HG03460 (cell line): ENCODE measurements around the gene ZNF524.

Source experiments
- ATAC-seq: cut with Tn5 transposase; IDR thresholded peaks from one replicate; pipeline ENCODE4 v1.9.1; 2021; ENCODE audit not compliant: unreplicated experiment

The ZNF524 gene

DNA sequence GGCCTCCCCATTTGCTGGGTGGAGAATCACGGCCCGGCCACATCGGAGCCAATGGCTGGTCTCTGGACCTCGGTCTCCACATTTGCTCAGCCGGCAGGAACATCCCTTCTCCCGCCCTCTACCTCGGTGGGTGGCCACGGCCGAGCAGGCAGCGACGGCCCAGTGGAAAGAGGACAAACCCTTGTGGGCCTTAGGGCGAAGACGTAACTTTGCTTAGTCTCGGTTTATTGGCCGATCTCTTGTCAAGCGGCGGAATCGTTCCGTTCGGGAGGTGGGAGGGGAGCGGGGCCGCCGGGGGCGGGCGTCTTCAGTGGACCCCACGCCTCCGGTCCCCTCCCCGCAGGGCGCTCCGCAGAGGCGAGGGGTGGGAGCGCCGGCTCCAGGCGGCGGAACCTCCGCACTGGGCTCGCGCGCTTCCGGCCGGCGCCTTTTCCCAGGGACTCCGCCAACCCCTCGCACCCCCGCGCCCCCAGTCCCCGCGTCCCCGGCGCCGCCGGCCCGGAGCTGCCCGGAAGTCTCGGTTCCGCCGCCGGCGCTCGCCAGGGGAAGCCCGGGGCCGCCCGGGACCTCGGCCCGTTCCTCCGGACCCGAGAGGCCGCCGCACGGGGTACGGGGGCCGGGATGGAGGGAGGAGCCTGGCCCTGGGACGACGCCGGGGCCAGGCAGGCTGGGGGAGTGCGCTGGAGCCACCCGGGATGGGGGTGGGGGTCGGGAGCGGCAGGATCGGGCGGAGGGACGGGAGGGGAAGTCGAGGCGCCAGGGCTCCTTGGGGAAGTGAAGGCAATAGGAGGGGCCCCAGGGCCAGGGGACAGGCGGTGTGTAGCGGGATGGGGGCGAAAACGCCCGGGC, 40.7 kb downstream of the ZNF524 start, which contains the start of gene ZNF580:
Gene ZNF580 (plus strand): TSS at position 426 of the 849 bp plus-strand sequence. CDS start 1,507 bp downstream, outside the sequence.
- peak; percentile 29 for ATAC-seq

DNA sequence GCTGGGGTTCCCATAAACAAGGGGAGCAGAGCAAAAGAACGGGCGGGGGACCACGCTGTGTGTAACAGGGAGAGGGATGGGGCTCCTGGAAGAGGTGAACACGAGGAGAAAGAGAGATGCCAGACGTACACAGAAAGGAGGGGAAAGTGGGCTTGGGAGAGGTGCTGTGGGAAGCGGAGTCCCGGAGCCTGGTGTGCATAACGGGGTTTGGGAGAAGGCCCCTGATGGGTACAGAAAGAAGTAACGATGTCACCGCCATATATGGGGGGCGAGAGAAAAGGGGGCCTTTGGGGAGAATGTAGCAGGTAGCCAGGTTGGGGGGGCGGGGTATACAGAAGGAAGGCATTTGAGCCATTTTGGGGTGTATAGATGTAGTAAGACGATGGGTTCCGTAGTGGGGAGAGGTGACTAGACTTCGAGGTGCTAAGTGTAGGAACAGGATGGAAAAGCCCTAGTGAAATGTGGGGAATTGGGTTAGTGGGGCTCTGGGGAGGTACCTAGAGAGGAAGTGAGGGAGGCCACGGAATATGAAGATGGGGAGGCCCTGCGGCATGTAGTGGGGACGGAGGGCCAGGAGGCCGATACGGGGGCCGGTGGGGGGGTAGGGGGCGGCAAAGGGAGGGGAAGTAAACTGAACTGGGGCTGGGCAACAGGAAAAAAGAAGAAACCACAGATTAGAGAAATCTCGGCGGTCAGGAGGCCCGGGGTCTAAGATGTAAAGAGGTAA, 41.5 kb downstream of the ZNF524 start:
- ATAC-seq: no peak

DNA sequence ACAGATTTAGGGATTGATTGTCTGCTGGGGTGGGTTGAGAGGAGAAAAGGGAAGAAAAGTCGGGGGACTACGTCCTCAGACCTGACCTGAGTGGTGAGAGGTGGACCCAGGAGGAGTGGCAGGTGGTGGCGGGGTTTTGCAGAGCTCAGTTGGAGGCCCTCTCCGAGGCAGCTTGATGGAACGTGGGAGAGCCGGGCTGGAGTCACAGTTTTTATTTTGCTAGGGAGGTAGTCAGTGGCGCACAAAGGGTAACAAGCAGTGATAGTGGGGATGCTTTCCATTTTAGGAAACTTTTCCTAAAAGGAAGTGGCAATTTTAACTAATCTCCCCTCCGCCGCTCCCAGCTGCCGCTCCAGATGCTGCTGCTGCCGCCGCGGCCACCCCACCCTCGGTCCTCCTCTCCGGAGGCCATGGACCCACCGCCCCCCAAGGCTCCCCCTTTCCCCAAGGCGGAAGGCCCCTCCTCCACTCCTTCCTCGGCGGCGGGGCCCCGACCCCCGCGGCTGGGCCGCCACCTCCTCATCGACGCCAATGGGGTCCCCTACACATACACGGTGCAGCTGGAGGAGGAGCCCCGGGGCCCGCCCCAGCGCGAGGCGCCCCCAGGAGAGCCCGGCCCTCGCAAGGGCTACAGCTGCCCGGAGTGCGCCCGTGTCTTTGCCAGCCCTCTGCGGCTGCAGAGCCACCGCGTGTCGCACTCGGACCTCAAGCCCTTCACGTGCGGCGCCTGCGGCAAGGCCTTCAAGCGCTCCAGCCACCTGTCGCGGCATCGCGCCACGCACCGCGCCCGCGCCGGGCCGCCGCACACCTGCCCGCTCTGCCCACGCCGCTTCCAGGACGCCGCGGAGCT, 42.3 kb downstream of the ZNF524 start:
- no peak for ATAC-seq

DNA sequence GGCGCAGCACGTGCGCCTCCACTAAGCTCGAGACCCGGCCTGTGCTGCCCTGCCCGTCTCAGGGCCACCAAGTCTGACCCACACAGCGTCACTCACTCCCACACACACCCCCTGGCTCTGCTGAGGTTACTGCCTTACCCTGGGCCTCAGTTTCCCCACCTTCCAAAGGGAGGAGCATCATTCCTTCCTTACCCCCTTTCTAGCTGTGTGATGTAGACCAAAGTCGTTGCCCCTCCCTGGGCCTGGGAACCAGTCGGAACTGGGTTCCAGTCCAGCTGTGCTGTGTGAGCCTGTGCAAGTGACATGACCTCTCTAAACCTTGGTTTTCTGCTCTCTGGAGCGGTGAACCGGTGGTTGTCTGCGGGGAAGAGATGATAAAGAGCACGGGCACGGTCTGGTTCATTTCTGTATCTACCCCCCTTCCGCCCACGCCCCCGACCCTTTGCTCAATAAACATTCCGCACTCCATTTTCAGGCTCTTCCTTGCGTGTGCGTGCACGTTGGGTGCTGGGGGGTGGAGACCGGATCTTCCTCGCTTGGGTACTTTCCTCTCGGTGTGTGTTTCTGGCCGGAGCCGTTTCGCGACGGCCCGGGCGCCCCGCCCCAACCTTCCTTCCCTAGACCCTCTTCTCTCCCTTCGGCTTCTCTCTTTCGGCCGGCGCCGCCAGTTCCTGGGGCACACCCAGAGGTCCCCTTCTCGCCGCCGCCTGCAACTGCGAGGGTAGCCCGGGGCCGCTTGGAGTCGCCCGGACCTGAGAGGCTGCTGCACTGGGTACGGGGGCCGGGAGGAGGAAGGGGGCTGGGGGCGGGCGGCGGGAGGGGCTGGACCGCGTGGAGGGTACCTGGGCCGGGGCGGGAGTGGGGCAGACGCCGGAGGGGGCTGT, 43.2 kb downstream of the ZNF524 start, which contains the start of gene ZNF581:
Gene ZNF581 (plus strand): TSS at position 647 of the 884 bp plus-strand sequence. CDS start 923 bp downstream, outside the sequence.
- no peak for ATAC-seq

DNA sequence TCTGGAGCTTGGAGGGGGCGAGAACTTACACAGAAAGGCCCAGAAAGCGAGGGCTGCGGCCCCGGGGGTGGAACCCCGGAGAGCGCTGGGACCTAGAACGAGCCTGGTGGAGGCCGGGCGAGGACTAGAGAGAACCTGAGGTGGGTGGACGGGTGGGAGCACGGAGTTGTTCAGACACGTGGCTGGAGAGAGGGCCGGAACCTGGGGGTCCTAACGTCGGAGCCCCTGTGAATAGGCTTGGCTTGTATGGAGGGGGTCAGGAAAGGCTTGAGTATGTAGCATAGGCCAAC, 43.7 kb downstream of the ZNF524 start:
- ATAC-seq: no peak

DNA sequence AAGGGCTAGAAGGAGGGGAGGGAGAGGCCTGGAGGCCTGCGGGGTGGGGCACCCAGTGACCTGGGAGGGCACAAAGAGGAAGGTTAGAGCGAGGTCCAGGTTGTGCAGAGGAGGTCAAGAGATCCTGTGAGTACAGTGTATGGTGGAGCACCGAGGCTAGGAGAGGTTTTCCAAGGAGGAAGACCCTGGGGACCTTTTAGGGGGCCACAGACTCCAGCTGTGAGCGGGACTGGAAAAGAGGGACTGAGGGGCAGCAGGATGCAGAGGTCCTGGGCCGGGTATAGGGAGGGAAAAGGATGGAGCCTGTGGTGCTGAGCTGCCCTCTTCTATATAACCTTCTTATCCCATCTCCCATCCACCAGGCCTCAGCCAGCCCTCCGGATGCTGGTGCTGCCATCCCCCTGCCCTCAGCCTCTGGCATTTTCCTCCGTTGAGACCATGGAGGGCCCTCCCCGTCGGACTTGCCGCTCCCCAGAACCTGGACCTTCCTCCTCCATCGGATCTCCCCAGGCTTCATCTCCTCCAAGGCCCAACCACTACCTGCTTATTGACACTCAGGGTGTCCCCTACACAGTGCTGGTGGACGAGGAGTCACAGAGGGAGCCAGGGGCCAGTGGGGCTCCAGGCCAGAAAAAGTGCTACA, 44.2 kb downstream of the ZNF524 start:
- ATAC-seq: no peak

DNA sequence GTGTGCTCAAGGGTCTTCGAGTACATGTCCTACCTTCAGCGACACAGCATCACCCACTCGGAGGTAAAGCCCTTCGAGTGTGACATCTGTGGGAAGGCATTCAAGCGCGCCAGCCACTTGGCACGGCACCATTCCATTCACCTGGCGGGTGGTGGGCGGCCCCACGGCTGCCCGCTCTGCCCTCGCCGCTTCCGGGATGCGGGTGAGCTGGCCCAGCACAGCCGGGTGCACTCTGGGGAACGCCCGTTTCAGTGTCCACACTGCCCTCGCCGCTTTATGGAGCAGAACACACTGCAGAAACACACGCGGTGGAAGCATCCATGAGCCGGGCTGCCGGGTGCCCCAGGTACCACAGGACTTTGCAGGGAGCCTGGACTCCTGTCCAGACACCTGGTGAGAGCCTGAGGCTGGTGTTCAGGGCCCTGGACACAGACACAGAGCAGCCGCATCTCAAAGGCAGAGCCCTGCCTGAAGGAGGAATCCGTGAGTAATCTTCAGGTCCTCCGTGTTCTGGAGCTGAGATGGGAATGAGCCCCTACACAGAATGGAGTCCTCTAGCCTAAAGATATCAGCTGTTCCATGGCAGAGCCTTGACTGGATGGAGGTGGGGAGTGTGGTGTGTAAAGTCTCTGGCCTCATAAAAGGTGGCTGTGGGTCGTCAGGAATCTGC, 44.9 kb downstream of the ZNF524 start:
- ATAC-seq: no peak

DNA sequence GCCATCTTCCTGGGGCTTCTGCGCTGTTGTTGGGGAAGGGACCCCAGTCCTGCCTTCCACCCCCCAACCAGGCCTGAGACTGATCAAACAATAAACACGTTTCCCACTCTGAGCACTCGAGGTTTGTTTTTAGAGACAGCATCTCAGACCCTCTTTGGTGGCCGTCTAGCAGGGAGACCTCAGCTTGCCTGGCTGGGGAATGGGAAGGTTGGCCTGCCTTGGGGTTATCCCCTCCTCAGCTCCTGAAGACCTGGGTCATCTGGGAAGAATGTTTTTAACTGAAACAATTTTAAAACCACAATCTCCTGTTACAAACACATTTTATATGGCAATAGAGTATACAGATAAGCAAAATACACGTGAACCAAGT, 45.4 kb downstream of the ZNF524 start:
- ATAC-seq: no peak

DNA sequence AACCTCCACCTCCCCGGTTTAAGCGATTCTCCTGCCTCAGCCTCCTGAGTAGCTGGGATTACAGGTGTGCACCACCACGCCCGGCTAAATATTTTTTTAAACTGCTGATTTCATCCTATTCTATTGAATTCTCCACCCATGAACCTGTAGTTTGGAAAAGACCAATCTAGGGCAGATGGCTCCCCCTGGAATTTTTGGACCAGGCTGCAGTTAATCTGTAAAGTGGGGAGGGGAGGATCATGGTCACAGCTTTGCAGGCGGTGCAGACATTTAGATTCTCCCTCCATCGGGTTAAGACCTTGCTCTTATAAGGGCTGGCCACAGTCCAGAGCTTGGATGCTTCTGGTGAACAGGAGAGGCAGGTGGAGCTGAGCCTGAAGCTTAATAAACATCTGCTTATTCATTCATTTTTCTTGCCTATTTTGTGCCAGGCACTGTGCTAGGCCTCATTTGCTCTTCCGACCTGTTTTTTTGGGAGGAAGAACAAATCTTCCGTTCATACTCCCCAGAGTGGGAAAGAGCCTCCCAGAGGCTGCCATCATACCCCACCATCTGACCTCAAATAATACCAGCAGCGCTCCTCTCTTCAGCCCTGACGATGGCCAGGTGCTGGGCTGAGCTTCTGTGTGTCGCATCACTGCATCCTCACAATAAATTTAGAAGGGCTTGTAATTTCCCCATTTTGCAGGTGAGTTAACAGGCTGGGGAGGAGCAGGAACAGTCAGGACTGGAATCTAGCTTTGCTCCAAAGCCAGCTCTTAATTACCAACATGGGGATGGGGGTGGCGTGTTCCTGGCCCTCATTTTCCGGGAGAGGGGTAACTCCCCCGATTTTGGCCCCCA, 47.0 kb downstream of the ZNF524 start:
- no peak for ATAC-seq

DNA sequence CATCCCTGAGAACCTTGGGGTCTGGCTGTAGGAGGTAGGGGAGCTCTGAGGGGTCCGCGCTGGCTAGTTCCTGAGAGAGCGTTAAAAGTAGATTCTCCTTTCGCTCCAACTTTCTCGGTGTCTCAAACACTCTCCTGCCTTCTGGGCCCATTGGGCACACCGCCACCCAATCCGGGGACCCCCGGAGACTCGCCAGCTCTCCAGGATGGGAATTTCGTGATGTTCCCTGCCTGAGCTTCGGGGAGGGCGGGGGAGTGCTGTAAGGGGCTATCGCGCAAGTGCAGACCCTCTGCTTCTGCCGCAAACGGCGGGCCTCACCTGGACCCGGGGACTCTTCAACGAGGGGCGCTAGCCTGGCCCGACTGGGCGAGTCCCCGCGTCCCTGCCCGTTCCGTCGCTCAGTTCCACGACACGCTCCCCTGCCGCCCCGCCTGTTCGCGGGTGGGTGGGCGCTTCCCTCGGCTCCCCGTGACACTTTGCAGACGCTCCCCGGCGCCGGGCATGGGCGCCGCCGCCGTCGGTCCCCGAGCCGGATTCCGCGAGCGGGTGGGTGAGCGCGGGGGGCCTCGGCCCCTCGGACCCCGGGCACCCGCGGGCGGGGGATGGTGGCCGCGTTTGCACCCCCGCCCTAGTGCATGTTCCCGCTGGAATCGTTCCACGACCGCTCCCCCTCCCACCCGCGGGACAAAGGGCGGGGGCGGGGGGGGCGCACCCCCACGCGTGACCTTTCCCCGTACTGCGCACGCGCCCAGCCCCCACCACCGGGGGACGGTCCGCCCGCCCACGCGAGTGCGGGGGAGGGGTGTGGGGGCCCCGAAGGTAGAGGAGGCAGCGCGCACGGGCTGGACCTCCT, 47.9 kb downstream of the ZNF524 start, which contains the start of gene CCDC106:
Gene CCDC106 (plus strand): TSS at position 481 of the 853 bp plus-strand sequence. CDS start 835 bp downstream, outside the sequence.
- peak; percentile 37 for ATAC-seq

DNA sequence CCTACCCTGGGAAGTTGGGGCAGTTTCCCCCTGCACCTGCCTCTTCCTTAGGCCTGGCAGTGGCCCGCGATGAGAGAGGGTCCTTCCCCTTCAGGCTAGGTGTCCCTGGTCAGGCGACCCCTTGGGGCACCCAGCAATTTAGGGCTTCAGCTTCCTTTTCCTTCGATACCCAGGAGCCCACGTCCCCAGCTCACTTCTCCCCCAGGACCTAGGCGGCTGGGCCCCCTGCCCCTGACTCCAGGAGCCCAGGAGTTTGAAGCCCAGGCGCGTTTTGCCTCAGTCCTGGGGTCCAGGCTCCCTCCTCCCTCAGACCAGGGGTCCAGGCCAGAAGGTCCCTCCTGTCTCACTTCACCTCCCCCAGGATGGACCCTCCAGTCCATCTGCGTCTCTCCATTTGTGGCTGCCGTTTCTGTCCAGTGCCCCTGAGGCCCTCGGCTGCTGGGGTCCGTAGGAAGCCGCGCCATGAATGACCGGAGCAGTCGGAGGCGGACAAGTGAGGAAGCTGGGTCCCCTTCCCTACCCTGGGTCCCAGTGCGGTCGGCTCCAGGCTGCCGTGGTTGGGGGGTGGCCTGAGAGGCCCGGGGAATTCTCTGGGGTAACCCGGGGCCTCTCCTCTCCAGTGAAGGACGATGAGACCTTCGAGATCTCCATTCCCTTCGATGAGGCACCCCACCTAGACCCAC, 48.6 kb downstream of the ZNF524 start:
- ATAC-seq: no peak

DNA sequence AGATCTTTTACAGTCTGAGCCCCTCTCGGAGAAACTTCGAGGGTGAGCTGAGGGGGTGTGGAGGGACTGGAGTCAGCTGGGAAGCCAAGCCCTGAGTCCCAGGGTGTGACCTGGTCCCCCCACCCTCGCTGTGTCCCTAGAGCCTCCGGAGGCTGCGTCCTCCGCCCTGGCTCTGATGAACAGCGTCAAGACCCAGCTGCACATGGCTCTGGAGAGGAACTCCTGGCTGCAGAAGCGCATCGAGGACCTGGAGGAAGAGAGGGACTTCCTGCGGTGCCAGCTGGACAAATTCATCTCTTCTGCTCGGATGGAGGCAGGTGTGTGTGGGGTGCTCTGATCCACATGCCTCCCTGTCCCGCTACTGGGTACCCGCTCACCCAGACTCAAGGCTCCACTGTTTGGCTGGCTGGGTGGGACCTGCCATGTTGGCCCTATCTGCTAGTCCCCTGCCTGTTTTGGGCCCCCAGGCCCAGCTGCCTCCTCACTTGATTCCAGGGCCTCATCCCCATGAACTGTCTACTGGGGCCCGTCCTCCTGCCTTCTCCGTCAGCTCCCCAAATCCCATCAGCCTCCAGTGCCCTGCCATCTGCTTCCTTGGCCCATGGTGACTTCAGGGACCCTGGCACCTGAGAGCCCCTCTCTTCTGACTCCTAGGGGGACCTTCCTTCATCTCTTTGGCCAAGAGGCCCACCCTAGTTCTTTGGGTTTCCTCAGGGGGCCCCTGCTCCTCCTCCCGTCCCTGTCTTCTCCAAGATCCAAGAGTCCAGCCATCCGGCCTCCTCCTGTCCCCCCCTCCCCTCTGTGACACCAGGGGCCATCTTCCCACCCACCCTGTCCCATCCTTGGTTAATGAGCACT, 49.4 kb downstream of the ZNF524 start:
- no peak for ATAC-seq

DNA sequence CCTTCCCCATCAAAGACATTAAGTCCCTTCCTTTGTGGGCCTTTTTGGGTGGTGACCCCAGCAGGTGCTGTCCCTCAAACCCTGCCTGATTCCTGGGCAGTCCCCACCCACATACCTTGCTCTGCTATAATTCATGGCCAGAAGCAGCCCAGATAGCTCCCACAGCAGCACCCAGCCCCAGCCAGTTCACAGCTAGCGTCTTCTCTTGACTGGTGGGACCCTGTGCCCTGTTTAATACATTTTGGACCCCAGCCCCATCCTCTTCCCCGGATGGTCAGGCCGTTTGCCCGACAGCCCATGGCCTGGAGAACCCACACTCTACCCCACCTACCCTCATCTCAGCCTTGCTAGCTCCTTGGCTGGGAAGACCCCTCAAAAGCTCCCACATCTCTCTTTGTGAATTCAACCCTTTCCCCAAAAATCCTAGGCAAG, 50.1 kb downstream of the ZNF524 start:
- ATAC-seq: no peak

DNA sequence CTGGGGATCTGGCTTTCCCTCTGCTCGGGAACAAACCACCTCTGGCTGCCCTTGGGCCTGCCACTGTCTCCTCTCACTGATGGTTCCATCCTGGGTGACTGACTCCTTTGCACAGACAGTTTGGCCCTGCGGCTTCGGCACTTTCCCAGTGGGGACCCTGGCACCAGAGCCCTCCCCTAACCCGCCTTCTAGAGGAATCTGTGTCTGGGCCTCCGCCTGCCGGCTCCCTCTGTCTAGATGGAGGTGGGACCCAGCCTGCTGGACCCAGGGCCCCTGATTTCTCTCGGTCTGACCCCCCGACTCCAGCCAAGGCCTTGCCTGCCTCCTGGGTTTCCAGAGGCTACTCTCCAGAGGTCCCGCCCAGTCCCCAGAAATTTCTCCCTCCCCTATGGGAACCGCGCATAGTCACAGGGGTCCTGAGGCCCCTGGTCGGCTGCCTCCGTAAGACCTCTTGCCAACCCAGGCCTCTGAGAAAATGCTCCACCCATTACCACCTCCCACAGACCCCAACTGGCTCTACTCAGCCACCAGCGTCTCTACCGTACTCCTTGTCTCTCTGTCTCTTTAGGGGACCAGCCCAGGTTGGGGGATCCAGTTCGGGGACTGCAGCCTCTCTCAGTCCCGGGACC, 50.6 kb downstream of the ZNF524 start:
- ATAC-seq: no peak

DNA sequence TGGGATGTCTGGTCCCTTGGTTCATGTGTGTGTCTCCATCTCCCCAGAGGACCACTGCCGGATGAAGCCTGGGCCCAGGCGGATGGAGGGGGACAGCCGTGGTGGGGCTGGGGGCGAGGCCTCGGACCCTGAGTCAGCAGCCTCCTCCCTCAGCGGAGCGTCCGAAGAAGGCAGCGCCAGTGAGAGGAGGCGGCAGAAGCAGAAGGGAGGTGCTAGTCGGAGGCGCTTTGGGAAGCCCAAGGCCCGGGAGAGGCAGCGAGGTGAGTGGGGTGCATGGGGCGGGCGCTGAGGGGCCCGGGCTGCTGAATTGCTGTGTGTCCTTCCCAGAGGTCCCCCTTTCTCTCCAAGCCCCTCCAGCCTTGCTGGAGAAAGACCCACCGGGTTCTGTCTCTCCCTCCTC, 51.1 kb downstream of the ZNF524 start:
- ATAC-seq: no peak
